Retina (tissue), 1 donor: ENCODE data around the gene SLAMF7.
"Not testable (repeated sequence)": the region's sequence is repeated elsewhere in the genome, so short reads cannot be mapped to it uniquely, and the experiment has no call there.

Experiments
- DNase-seq: peaks from one replicate; pipeline ENCODE4 v3.0.0-alpha.2; 2016

SLAMF7 gene

DNA sequence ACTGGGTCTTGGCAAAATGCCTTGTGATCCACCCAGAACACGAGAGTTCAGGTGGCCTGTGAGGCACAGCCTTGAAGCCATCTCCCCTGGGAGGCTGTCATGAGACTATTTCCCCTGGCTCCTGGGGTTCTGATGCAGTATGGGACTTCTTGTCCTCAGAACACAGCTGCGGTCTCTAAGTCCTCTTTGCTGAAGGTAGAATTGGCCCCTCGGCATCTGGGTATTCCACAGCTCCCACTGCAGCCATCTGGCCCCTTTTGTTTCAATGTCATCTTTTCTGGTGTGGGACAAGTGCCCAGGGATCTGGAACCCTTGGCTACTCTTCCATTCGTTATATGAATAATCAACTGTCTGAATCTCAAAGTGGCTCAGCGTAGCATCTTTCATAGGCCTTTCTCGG, 39.9 kb downstream of the SLAMF7 start:
- DNase-seq: no peak

DNA sequence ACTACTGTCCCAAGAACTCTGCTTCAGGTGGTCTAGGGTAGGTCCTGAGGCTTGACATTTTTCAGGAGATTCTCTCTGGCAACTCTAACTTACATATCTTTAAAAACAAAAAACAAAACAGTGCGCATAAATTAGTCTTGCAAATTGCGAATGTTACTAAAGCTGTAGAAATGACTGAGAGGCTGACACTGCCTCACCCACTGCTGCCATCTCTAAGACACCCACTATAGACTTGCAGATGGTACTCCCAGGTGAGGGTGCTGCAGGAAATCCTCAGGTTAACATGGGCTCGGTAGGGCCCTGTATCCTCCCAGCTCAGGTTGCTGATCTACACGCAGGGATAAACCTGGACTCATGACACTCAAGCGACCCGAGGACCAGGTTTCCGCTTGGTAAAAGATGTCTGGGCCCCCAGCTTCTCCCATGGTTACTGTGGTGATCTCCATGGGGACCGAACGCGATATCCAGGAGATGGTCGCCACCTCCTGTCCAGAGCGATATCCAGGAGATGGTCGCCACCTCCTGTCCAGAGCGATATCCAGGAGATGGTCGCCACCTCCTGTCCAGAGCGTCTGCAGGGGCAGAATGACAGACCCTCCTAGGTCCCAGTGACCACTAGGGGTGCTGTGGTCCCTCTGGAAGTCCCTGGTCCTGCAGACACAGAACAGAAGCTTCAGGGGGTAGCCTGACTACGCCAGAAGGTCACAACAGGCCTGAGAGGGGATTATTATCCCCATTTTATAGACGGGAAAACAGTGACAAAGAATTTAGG, 40.8 kb downstream of the SLAMF7 start:
- DNase-seq: no peak

DNA sequence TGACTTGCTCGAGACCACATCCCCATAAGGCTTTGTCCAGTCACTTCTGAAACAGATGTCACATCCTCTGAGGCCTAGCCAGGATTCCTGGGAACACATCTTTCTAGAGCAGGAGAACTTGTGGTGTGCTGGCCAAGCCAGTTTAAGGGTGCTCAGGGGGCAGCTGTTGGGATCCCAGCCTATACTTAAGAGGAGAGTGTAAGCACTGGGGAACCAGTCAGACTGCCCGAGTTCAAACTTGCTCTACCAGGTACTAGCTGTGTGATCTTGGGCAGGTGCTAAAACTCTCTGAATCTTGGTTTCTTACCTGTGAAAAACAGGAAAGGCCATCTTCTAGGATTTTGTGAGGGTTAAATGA, 41.3 kb downstream of the SLAMF7 start:
- DNase-seq: no peak

DNA sequence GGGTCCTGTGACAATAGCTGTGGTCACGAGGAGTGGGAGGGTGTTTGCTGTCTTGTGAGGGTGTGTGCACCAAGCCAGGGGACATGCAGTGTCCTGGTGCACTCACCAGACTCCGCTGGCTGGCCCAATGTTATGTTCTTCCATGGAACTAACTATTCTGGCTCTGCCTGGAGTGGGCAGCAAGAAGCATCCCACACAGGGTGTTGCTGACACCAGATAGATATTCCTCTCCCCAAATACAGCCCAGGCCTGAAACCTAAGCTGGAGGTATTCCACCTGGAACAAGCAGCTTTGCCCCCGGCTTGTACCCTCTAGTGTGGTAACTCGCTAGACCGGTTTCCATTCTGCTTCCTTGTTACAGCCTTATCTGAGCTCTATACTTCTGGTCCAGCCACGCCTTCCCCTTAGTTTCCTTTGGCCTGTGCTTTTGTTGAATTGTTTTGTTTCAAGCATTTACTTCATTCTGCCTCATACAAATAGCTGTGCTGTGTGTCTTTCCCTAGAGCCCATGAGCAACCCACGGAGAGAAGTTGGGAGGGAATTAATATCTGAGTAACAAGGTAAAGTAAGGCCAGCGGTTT, 42.2 kb downstream of the SLAMF7 start:
- no peak for DNase-seq

DNA sequence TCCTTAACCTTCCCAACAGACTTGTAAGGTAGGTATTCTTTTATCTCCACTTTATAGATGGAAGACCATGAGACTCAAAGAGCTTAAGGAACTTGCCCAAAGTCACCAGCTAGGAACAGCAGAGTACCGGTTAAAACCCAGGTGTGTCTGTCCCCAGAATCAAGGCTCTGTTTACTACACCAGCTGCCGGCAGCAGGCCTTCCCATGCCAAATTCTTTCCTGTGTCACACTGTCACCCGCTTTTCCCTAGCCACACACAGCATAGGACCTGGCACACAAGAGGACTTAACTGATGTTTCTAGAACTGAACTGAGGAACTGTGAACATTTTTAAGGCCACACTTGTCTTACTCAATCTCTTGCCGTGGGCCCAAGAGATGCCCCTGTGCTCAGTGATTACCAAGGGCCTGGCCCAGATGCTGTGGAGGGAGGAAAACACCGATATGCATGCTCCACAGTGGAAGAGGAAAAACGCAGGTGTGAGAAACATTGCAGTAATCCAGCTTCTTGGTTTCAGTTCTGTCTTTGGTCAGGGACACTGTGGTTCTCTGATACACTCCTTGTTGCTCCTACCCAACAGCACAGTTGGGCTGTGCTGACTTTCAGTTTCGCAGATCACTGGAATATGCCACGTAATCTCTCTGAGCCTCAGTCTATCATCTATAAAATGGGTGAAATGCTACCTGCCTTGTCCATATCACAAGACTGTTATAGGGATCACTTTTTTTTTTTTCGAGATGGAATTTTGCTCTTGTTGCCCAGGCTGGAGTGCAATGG, 43.1 kb downstream of the SLAMF7 start:
- DNase-seq: no peak

DNA sequence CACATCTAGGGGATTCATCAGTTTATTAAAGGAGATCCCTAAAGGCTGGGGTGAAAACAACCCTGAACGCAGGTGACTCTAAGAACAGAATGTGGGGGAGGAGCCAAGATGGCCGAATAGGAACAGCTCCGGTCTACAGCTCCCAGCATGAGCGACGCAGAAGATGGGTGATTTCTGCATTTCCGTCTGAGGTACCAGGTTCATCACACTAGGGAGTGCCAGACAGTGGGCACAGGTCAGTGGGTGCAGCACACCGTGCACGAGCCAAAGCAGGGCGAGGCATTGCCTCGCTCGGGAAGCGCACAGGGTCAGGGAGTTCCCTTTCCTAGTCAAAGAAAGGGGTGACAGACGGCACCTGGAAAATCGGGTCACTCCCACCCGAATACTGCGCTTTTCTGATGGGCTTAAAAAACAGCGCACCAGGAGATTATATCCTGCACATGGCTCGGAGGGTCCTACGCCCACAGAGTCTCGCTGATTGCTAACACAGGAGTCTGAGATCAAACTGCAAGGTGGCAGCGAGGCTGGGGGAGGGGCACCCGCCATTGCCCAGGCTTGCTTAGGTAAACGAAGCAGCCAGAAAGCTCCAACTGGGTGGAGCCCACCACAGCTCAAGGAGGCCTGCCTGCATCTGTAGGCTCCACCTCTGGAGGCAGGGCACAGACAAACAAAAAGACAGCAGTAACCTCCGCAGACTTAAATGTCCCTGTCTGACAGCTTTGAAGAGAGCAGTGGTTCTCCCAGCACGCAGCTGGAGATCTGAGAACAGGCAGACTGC, 44.1 kb downstream of the SLAMF7 start:
- not testable (repeated sequence) for DNase-seq

DNA sequence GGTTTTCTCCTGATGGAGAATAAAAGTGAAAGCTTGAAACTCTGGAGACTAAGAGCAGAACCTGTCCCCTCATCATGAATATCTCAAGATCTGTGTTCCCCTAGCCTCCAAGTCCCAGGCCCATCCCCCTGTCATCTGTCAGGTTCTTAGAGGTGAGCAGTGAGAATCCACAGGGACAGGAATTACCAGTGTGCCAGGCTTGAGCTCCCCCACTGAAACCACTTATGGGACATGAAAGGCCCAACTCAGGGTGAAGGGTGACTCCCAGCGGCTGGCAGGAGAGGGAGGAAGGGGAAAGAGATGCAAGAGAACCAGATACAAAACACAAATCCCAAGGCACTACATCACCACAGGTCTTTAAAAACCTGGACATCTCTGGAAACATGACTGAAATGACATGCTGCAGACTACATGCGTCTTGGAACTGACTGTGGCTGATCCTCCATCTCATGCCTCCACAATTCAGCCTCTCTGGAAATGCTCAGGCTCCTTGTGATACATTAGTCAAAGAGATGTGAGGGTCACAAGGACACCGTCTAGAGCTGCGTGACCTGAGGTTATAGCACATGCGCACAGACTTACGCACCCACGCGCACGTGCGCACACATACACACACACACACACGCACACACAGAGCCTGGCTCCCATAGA, 50.1 kb downstream of the SLAMF7 start:
- DNase-seq: no peak

DNA sequence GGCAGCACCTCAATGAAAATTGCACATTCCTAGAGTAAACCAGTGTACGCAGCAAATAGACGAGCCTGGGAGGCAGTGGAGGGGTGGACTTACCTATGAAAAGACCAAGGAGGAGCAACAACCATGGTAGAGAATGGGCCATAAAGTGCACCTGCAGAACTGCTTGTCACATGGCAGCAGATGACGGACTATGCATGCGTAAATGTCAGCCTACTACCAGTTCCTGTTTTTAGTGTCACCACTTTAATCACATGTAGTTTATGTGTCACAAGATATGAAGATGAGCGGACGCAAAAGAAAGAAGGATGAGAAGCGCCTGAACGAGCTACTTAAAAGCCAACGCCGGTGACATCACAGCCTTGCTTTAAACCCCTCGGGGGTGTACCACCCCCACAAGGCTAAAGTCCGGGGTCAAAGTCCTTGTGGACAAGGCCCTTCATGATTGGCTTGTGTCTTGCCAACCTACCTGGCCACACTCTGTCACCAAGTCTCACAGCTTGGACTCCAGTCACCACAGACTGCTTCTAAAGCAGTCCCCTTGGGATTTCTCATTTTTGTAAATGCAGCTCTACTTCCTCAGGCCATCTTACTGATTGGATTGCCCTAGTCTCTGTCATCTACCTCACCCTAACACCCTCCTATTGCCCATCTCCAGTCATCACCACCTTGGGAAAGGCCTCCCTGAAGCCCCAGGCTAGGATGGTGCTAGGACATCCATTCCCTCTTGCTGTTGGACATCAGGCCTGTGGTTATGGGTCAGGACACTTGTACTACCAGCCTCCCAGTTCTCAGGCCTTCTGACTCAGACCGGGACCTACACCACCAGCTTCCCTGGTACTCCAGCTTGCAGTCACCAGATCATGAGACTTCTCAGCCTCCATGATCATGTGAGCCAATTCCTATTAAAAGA, 50.9 kb downstream of the SLAMF7 start:
- DNase-seq: no peak

DNA sequence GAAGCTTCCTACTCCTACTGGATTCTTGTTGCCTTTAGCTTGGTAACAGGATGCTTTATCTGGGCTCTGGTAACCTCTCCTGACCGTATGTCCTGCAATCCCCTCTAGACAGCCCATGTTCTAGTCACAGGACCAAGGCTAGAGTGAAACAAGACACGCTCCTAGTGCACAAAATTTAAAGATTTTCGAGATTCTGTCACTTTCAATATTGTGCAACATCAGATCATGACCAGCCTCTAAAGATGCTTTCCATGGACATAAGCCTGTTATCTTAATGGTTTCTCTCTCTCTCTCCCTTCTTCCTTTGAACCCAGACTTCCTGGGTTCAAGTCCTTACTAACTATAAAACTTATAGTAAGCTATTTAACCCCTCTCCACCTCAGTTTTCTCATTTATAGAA, 55.3 kb downstream of the SLAMF7 start:
- DNase-seq: no peak

DNA sequence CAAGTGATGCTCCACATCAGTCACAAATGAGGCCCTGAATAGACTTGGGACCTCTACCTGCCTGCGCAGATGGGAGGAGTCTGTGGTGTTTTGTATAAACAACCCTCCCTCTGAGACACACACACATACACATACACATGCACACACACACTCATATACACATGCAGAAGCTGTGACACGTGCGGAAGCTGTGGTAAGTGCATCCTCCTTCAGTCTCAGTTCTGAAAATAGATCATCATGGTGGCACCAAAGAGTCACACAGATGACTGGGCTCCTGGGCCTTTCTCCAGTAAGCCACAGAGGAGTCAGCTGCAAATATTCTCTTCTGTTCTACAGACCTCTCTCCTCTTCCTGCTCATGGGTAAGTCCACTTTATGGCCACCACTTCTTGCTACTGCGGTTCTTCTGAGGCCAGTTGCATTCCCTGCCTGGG, 56.9 kb downstream of the SLAMF7 start, which contains the start of gene LY9:
TSS of gene LY9 (plus strand) at position 224 of the 433 bp plus-strand sequence. CDS start at position 238, 14 bp downstream.
- no peak for DNase-seq

DNA sequence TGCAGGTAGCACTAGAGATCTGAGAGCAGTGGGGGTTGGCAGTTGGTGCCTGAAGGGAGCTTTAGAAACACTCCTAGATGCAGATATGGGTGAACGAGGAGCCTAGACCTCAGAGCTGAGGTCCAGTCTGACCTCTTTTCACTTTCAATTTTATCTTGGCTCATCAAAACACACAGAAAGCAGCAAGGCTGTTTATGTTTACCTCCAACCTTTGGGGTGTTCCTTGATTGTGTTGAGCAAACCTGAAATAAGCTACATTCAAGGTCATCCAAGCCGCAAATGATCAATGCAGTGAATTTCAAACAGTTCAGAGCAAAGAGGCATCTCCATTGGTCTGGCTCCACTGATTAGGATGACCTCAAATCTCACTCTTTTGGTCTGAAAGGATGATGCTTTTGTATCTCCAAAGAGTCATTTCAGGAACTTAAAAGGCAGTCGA, 58.2 kb downstream of the SLAMF7 start:
- DNase-seq: no peak

DNA sequence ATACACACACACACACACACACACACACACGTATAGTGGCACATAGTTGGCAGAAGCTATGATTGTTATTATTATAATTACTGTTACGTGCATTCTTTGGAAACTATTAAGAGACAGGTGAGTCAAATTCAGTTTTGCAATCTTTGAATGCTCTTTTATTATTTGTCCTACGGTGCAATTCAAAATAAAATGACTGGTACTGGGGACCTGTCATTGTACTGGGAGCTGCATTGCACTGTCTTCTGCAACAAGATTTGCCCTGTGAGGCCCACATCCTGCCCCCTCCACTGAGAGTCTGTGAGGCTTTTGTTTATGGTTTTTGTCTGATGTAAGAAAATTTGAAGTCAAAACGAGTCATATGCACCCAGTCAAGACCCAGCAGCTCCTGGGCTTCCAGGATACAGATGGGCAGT, 58.8 kb downstream of the SLAMF7 start:
- no peak for DNase-seq

DNA sequence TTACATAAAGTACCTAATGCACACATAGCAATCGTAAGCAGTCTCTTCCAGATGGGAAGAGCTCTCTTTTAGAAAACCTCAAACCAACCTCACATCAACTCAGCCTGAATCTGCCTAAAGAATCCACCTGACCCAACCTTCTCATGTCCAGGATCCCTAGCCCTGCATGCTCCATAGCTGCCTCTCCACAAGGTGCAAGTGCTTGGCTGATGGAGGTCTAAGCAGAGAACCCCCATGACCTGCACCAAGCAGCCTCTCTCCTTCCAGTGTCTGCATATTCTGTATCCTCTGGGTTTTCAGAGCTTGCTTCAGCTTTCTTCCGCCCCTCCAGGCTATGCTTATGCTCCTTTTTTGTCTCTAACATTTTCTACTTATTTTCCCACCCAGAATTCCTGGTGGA, 59.4 kb downstream of the SLAMF7 start:
- no peak for DNase-seq

DNA sequence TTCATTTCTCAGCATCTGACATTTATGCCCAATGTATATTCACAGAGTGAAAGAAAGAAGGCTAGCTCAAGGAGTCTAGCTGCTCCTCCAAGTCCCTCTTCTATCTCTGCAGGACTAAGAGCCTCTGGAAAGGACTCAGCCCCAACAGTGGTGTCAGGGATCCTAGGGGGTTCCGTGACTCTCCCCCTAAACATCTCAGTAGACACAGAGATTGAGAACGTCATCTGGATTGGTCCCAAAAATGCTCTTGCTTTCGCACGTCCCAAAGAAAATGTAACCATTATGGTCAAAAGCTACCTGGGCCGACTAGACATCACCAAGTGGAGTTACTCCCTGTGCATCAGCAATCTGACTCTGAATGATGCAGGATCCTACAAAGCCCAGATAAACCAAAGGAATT, 60.6 kb downstream of the SLAMF7 start:
- DNase-seq: no peak

DNA sequence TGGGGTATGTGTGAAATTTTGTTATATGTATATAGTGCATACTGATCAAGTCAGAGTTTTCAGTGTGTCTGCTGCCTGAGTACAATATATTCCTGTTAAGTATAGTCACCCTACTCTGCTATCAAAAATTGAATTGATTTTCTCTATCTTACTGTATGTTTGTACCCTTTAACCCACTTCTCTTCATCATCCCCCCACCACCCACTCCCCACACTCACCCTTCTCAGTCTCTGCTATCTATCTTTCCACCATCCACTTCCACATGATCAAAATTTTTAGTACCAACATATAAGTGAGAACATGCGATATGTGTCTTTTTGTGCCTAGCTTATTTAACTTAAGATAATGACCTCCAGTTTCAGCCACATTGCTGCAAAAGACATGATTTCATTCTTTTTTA, 61.1 kb downstream of the SLAMF7 start:
- DNase-seq: no peak

DNA sequence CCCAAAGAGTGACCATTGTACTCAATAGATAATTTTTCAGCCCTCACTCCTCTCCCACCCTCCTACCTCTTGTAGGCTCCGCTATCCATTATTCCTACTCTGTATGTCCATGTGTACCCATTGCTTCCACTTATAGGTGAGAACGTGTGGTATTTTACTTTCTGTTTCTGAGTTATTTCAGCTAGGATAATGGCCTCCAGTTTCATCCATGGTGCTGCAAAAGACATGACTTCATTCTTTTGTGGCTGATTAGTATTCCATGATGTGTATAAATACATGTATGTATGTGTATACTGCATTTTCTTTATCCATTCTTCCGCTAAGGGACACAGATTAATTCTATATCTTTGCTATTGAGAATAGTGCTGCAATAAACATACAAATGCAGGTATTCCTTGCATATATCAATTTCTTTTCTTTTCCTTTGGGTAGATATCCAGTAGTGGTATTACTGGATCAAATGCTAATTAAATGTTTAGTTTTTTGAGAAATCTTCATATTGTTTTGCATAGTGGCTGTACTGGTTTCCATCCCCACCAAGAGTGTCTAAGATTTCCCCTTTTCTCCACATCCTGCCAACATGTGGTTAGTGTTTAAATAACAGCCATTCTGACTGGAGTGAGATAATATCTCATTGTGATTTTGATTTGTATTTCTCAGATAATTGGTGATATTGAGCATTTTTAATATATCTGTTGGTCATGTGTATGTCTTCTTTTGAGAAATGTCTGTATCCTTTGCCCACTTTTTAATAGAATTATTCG, 61.8 kb downstream of the SLAMF7 start:
- no peak for DNase-seq

DNA sequence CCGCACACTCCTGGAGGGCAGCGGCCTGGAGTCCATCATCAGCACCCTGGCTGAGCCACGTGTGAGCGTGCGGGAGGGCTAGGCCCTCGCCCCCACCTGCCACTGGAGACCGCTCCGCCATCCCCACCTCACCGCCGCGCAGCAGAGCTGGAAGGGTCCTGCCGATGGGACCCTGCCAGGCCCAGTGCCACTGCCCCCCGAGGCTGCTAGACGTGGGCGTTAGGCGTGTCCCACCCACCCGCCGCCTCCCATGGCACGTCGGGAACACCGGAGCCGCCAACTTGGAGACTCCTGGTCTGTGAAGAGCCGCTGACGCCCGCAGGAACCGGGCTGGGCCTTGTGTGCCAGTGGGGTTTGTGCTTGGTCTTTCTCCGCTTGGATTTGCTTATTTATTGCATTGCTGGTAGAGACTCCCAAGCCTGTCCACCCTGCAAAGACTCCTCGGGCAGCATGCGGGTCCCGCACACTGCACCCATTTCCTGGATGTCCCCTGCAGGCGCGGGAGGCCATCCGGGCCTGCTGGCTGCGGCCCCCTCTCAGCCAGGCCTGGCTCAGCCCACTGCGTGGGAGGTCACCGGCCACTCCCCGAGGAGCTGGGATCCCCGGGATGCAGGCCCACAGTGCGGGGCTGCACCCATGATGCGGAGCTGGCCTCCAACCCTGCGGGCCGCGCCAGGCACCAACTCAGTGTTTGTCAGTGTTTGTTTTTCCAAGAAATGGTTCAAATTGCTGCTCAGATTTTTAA, 63.0 kb downstream of the SLAMF7 start:
- no peak for DNase-seq
